Effector memory CD8-positive, alpha-beta T cell (primary cell): ENCODE data around the gene TATDN2.

Source experiments
- ATAC-seq: fragments of 150-1000 bp; cut with Tn5 transposase; replicated peaks from 2 replicates; pipeline ENCODE4 v1.10.0; 2021; ENCODE audit warnings: mild to moderate bottlenecking, moderate library complexity
- DNase-seq, 3 experiments: peaks; one replicate each; pipeline ENCODE4 v3.0.0; 2021
- H3K27ac Mint-ChIP-seq, 2 donors: one replicate each; pipeline ENCODE4 v1.8.0; 2022; ENCODE audit warnings: mild to moderate bottlenecking in 2 of 2, mixed read lengths in 2 of 2, moderate library complexity in 2 of 2
- H3K27me3 Mint-ChIP-seq, 2 donors: one replicate each; pipeline ENCODE4 v1.8.0; 2022; ENCODE audit warnings: mixed read lengths in 2 of 2
- H3K36me3 Mint-ChIP-seq: one replicate; pipeline ENCODE4 v1.8.0; 2022; ENCODE audit warnings: mild to moderate bottlenecking, moderate library complexity, mixed read lengths; ENCODE audit not compliant: insufficient read depth
- H3K4me1 Mint-ChIP-seq, 2 donors: one replicate each; pipeline ENCODE4 v1.8.0; 2022; ENCODE audit warnings: low read depth in 2 of 2, mixed read lengths in 2 of 2
- H3K4me3 Mint-ChIP-seq, 2 donors: one replicate each; pipeline ENCODE4 v1.8.0; 2022; ENCODE audit warnings: mild to moderate bottlenecking in 2 of 2, mixed read lengths in 2 of 2, moderate library complexity in 2 of 2
- H3K9me3 Mint-ChIP-seq, 2 donors: one replicate each; pipeline ENCODE4 v1.8.0; 2022; ENCODE audit warnings: mixed read lengths in 2 of 2

The TATDN2 gene

GRCh38 chr3:10224794-10225665 lies 23.2 kb upstream of the TATDN2 start:
- peak overlapping the region; percentile 79 to 87 for H3K27ac Mint-ChIP-seq
- peak; percentile 46 for ATAC-seq
- peaks cover 13% of the 10 kb centered on the region for H3K36me3 Mint-ChIP-seq
- H3K27me3 Mint-ChIP-seq, result no peaks in the 10 kb centered on the region
- H3K9me3 Mint-ChIP-seq, result no peaks in the 10 kb centered on the region
- peak overlapping the region; percentile 64 to 67 for H3K4me3 Mint-ChIP-seq
- H3K4me1 Mint-ChIP-seq, result peaks cover 39 to 49% of the 10 kb centered on the region in 2 donors
- peak; percentile 51 to 68 (median 52) for DNase-seq

- ATAC-seq (no peak), DNase-seq (no peak)
- Mint-ChIP-seq H3K4me3 (no peak overlapping the region), H3K36me3 (peaks cover 13% of the 10 kb centered on the region), H3K9me3 (no peaks in the 10 kb centered on the region), H3K4me1 (peaks cover 31 to 41% of the 10 kb centered on the region in 2 donors), H3K27ac (no peak overlapping the region), H3K27me3 (no peaks in the 10 kb centered on the region)
These were observed 22.0 kb upstream of the TATDN2 start for GRCh38 chr3:10226293-10226692.

GRCh38 chr3:10228248-10228950 lies 19.9 kb upstream of the TATDN2 start:
- no peaks in the 10 kb centered on the region for H3K9me3 Mint-ChIP-seq
- peak overlapping the region in 1 of 2 donors; percentile 89 for H3K27ac Mint-ChIP-seq
- no peak for DNase-seq
- H3K27me3 Mint-ChIP-seq, result no peaks in the 10 kb centered on the region
- peaks cover 9% of the 10 kb centered on the region for H3K36me3 Mint-ChIP-seq
- H3K4me1 Mint-ChIP-seq, result peaks cover 26 to 31% of the 10 kb centered on the region in 2 donors
- ATAC-seq, result no peak
- peak overlapping the region; percentile 10 to 40 for H3K4me3 Mint-ChIP-seq

GRCh38 chr3:10229576-10229975 lies 18.7 kb upstream of the TATDN2 start:
- Mint-ChIP-seq H3K36me3 (peaks cover 9% of the 10 kb centered on the region), H3K4me1 (peaks cover 16 to 24% of the 10 kb centered on the region in 2 donors), H3K9me3 (no peaks in the 10 kb centered on the region), H3K4me3 (no peak overlapping the region), H3K27ac (no peak overlapping the region), H3K27me3 (no peaks in the 10 kb centered on the region)
- DNase-seq, result no peak
- ATAC-seq, result no peak

- peaks cover 5 to 14% of the 10 kb centered on the region in 2 donors for H3K4me1 Mint-ChIP-seq
- peaks cover 15% of the 10 kb centered on the region for H3K36me3 Mint-ChIP-seq
- H3K9me3 Mint-ChIP-seq, result no peaks in the 10 kb centered on the region
- H3K4me3 Mint-ChIP-seq, result peak overlapping the region in 1 of 2 donors; percentile 50
- H3K27me3 Mint-ChIP-seq, result no peaks in the 10 kb centered on the region
- DNase-seq (no peak), ATAC-seq (peak; percentile 73)
- H3K27ac Mint-ChIP-seq, result peak overlapping the region in 1 of 2 donors; percentile 27
These were observed 16.1 kb upstream of the TATDN2 start for GRCh38 chr3:10232137-10232536.

GRCh38 chr3:10233988-10234387 lies 14.3 kb upstream of the TATDN2 start:
- no peak overlapping the region for H3K4me3 Mint-ChIP-seq
- H3K36me3 Mint-ChIP-seq, result peaks cover 23% of the 10 kb centered on the region
- DNase-seq, result no peak
- peaks cover 13 to 22% of the 10 kb centered on the region in 2 donors for H3K4me1 Mint-ChIP-seq
- H3K9me3 Mint-ChIP-seq, result no peaks in the 10 kb centered on the region
- ATAC-seq, result no peak
- H3K27ac Mint-ChIP-seq, result no peak overlapping the region
- H3K27me3 Mint-ChIP-seq, result no peaks in the 10 kb centered on the region

GRCh38 chr3:10234526-10235230 lies 13.6 kb upstream of the TATDN2 start:
- no peak overlapping the region for H3K4me3 Mint-ChIP-seq
- H3K27ac Mint-ChIP-seq, result no peak overlapping the region
- no peaks in the 10 kb centered on the region for H3K9me3 Mint-ChIP-seq
- no peaks in the 10 kb centered on the region for H3K27me3 Mint-ChIP-seq
- ATAC-seq, result no peak
- H3K4me1 Mint-ChIP-seq, result peaks cover 17 to 24% of the 10 kb centered on the region in 2 donors
- DNase-seq, result no peak
- H3K36me3 Mint-ChIP-seq, result peaks cover 26% of the 10 kb centered on the region

- Mint-ChIP-seq H3K27ac (peak overlapping the region in 1 of 2 donors; percentile 73), H3K4me3 (no peak overlapping the region), H3K27me3 (no peaks in the 10 kb centered on the region), H3K9me3 (no peaks in the 10 kb centered on the region), H3K4me1 (peaks cover 18 to 24% of the 10 kb centered on the region in 2 donors), H3K36me3 (peaks cover 31% of the 10 kb centered on the region)
- DNase-seq, result no peak
- no peak for ATAC-seq
These were observed 12.7 kb upstream of the TATDN2 start for GRCh38 chr3:10235551-10235950.

- H3K36me3 Mint-ChIP-seq, result peaks cover 37% of the 10 kb centered on the region
- H3K27ac Mint-ChIP-seq, result peak overlapping the region; percentile 92 to 93
- H3K9me3 Mint-ChIP-seq, result no peaks in the 10 kb centered on the region
- H3K4me1 Mint-ChIP-seq, result peaks cover 34 to 37% of the 10 kb centered on the region in 2 donors
- DNase-seq (peak in 1 of 3 experiments; percentile 29), ATAC-seq (peak; percentile 58)
- H3K27me3 Mint-ChIP-seq, result no peaks in the 10 kb centered on the region
- H3K4me3 Mint-ChIP-seq, result peak overlapping the region; percentile 25 to 43
These were observed 9.7 kb upstream of the TATDN2 start for GRCh38 chr3:10238345-10239183.

- Mint-ChIP-seq H3K36me3 (peaks cover 31% of the 10 kb centered on the region), H3K9me3 (no peaks in the 10 kb centered on the region), H3K4me3 (no peak overlapping the region), H3K4me1 (peaks cover 35 to 37% of the 10 kb centered on the region in 2 donors), H3K27ac (peak overlapping the region; percentile 66 to 75), H3K27me3 (no peaks in the 10 kb centered on the region)
- DNase-seq (no peak), ATAC-seq (no peak)
These were observed 7.5 kb upstream of the TATDN2 start for GRCh38 chr3:10240799-10241198.

- peak; percentile 98 for ATAC-seq
- peaks cover 25% of the 10 kb centered on the region for H3K36me3 Mint-ChIP-seq
These were observed 5.8 kb upstream of the TATDN2 start for GRCh38 chr3:10242182-10243065.

GRCh38 chr3:10244009-10244408 lies 4.2 kb upstream of the TATDN2 start:
- DNase-seq (no peak), ATAC-seq (no peak)
- Mint-ChIP-seq H3K27me3 (no peaks in the 10 kb centered on the region), H3K27ac (no peak overlapping the region), H3K9me3 (no peaks in the 10 kb centered on the region), H3K4me3 (peak overlapping the region in 1 of 2 donors; percentile 27), H3K36me3 (peaks cover 25% of the 10 kb centered on the region), H3K4me1 (peaks cover 30 to 31% of the 10 kb centered on the region in 2 donors)

More at GRCh38 chr3:10242182-10243065, 5.8 kb upstream of the TATDN2 start:
- no peaks in the 10 kb centered on the region for H3K9me3 Mint-ChIP-seq
- peaks cover 33 to 37% of the 10 kb centered on the region in 2 donors for H3K4me1 Mint-ChIP-seq
- peak overlapping the region; percentile 57 to 66 for H3K4me3 Mint-ChIP-seq
- DNase-seq, result peak; percentile 55 to 56 (median 56)
- H3K27ac Mint-ChIP-seq, result peak overlapping the region; percentile 92
- H3K27me3 Mint-ChIP-seq, result no peaks in the 10 kb centered on the region
